OCI-M2 (cell line): Measurements from ENCODE around the gene TUBB8.
"Not testable (repeated sequence)": the region's sequence is repeated elsewhere in the genome, so short reads cannot be mapped to it uniquely, and the experiment has no call there.

Source experiments
- DNase-seq: peaks from one replicate; lab custom pipeline; 2025; ENCODE audit not compliant: unreplicated experiment; lab: John Stamatoyannopoulos, UW

TUBB8 gene

GRCh38 chr10:49926-50325 lies 830 bp upstream of the TUBB8 start:
- not testable (repeated sequence) for DNase-seq

- not testable (repeated sequence) for DNase-seq
These were observed 1.2 kb downstream of the TUBB8 start for GRCh38 chr10:47864-48263.

GRCh38 chr10:13315-13635 lies 35.8 kb downstream of the TUBB8 start:
- DNase-seq, result not testable (repeated sequence)

GRCh38 chr10:12444-13314 lies 36.4 kb downstream of the TUBB8 start:
- not testable (repeated sequence) for DNase-seq

GRCh38 chr10:11260-11659 lies 37.8 kb downstream of the TUBB8 start:
- not testable (repeated sequence) for DNase-seq

- not testable (repeated sequence) for DNase-seq
These were observed 38.7 kb downstream of the TUBB8 start for GRCh38 chr10:10261-10971.
